GM23248 (cell line): ENCODE measurements around the gene CSRNP2. TPM values are rescaled to one million over a fixed set of nuclear protein-coding genes. Genes with fewer than 3 reads are reported as not detected.

ENCODE experiments used
- DNase-seq: peaks from one replicate; pipeline ENCODE4 v3.0.0-alpha.2; 2015
- H2AFZ ChIP-seq: fragments of 200-600 bp; sonication (generic); 2 replicates; pipeline ENCODE4 v1.6.1; 2016; ENCODE audit warnings: antibody characterized with exemption
- H3F3A ChIP-seq: fragments of 200-600 bp; sonication (generic); 2 replicates; pipeline ENCODE4 v1.6.1; 2016; ENCODE audit warnings: mild to moderate bottlenecking, antibody characterized with exemption, mixed run types; ENCODE audit not compliant: insufficient read depth
- H3K27ac ChIP-seq: fragments of 200-600 bp; sonication (generic); 2 replicates; pipeline ENCODE4 v1.5.1; 2016; ENCODE audit warnings: mild to moderate bottlenecking
- H3K27me3 ChIP-seq: fragments of 200-600 bp; sonication (generic); replicated peaks from 2 replicates; pipeline ENCODE4 v1.6.1; 2016; ENCODE audit warnings: mild to moderate bottlenecking; ENCODE audit not compliant: insufficient read depth
- H3K36me3 ChIP-seq: fragments of 200-600 bp; sonication (generic); 2 replicates; pipeline ENCODE4 v1.6.1; 2016; ENCODE audit warnings: low read depth, mild to moderate bottlenecking
- H3K4me1 ChIP-seq: fragments of 200-600 bp; sonication (generic); 2 replicates; pipeline ENCODE4 v1.6.1; 2016; ENCODE audit warnings: mild to moderate bottlenecking; ENCODE audit not compliant: insufficient read depth
- H3K4me2 ChIP-seq: fragments of 200-600 bp; sonication (generic); one replicate; pipeline ENCODE4 v1.6.1; 2016; ENCODE audit warnings: mild to moderate bottlenecking; ENCODE audit not compliant: unreplicated experiment
- H3K4me3 ChIP-seq: fragments of 200-600 bp; sonication (generic); 2 replicates; pipeline ENCODE4 v1.5.1; 2016; ENCODE audit warnings: mild to moderate bottlenecking
- H3K79me2 ChIP-seq: fragments of 200-600 bp; sonication (generic); 2 replicates; pipeline ENCODE4 v1.6.1; 2016; ENCODE audit warnings: mild to moderate bottlenecking; ENCODE audit not compliant: insufficient read depth
- H3K9ac ChIP-seq: fragments of 200-600 bp; sonication (generic); 2 replicates; pipeline ENCODE4 v1.6.1; 2016; ENCODE audit warnings: mild to moderate bottlenecking
- H3K9me2 ChIP-seq: fragments of 200-600 bp; sonication (generic); 2 replicates; pipeline ENCODE4 v1.6.1; 2016; ENCODE audit warnings: mixed run types, mild to moderate bottlenecking, moderate library complexity; ENCODE audit not compliant: insufficient read depth
- H3K9me3 ChIP-seq: fragments of 200-600 bp; sonication (generic); one replicate; pipeline ENCODE4 v1.6.1; 2017; ENCODE audit warnings: low read depth
- H4K20me1 ChIP-seq: fragments of 200-600 bp; sonication (generic); 2 replicates; pipeline ENCODE4 v1.6.0; 2016; ENCODE audit not compliant: insufficient read depth
- EZH2 ChIP-seq: fragments of 200-600 bp; sonication (generic); IDR thresholded peaks from 2 replicates; pipeline ENCODE4 v1.6.1; 2018; ENCODE audit warnings: antibody characterized with exemption, mild to moderate bottlenecking; ENCODE audit not compliant: insufficient read depth, poor library complexity, severe bottlenecking
- EZH2phosphoT487 ChIP-seq: fragments of 200-600 bp; sonication (generic); IDR thresholded peaks from 2 replicates; pipeline ENCODE4 v1.6.1; 2018; ENCODE audit warnings: antibody characterized with exemption, moderate library complexity, mild to moderate bottlenecking, low read depth; ENCODE audit not compliant: insufficient read depth
- WGBS, 2 experiments: methylation state at CpG; one replicate each; pipeline ENCODE4 v1.1.6; 2015 to 2017; ENCODE audit warnings: low lambda C conversion rate in 2 of 2, low coverage in 1 of 2; ENCODE audit errors: missing lambda C conversion rate in 2 of 2; 5-methylcytosine and 5-hydroxymethylcytosine counted together
- in situ Hi-C: fragments of 300-500 bp; cut with MboI; formaldehyde crosslinking; loops from 2 replicates; pipeline ENCODE4 v1.15.0; 2020
- polyA plus RNA-seq: library from polyadenylated mRNA; unstranded; fragments of >200 nt; fragmentation: Nextera tagmentation; extraction: Ambion mirVana; gene quantifications from 2 replicates; pipeline ENCODE4 v1.2.1, GENCODE V29; 2016
- total RNA-seq: library from RNA; depleted of rRNA; stranded (reverse); fragments of >200 nt; shearing (Covaris generic); gene quantifications from 2 replicates; pipeline ENCODE4 v1.2.3, GENCODE V29; 2014

CSRNP2 gene
- total and polyA plus RNA-seq, 2 experiments from 2014 or later = 15.1 to 22.0 TPM

GRCh38 chr12:51076236-51076930 lies 7.0 kb downstream of the CSRNP2 start:
- no peak overlapping the region for H3K4me3 ChIP-seq
- TF ChIP-seq EZH2phosphoT487 = no peak
- no peak for TF ChIP-seq EZH2
- H3K4me2 ChIP-seq = no peak overlapping the region
- no peaks in the 10 kb centered on the region for H3K27me3 ChIP-seq
- no peak overlapping the region for H3K27ac ChIP-seq
- H3K36me3 ChIP-seq = peaks cover 19% of the 10 kb centered on the region; the same call in 1 of the 2 replicates
- peaks cover 87% of the 10 kb centered on the region for H3K79me2 ChIP-seq
- no peaks in the 10 kb centered on the region for H3K9me2 ChIP-seq
- no peaks in the 10 kb centered on the region for H3K9me3 ChIP-seq
- no peak overlapping the region for H3K9ac ChIP-seq
- H2AFZ ChIP-seq = no peak overlapping the region
- peaks cover 8% of the 10 kb centered on the region for H3K4me1 ChIP-seq
- peaks cover 10% of the 10 kb centered on the region for H3F3A ChIP-seq
- 79 to 85% methylated on average over 10 of the region's 10 CpGs for WGBS, 2 experiments
- peaks cover 2% of the 10 kb centered on the region; the same call in 1 of the 2 replicates for H4K20me1 ChIP-seq
- in situ Hi-C loops = no loop called here
- no peak for DNase-seq

GRCh38 chr12:51075390-51075789 lies 8.0 kb downstream of the CSRNP2 start:
- Histone ChIP-seq H3K9me2 (no peaks in the 10 kb centered on the region), H3K4me2 (no peak overlapping the region), H3K27ac (no peak overlapping the region), H2AFZ (no peak overlapping the region), H3K27me3 (no peaks in the 10 kb centered on the region), H3K9ac (no peak overlapping the region), H3K4me1 (peaks cover 6% of the 10 kb centered on the region; the same call in 1 of the 2 replicates), H3F3A (peaks cover 10% of the 10 kb centered on the region), H3K4me3 (no peak overlapping the region), H3K36me3 (peaks cover 26% of the 10 kb centered on the region; the same call in 1 of the 2 replicates), H4K20me1 (no peaks in the 10 kb centered on the region; the same call in 1 of the 2 replicates), H3K79me2 (peaks cover 77% of the 10 kb centered on the region), H3K9me3 (no peaks in the 10 kb centered on the region)
- in situ Hi-C loops = no loop called here
- TF ChIP-seq EZH2 (no peak), EZH2phosphoT487 (no peak)
- DNase-seq = no peak
- WGBS, 2 experiments = 94 to 96% methylated on average over 5 of the region's 5 CpGs

- peaks cover 58% of the 10 kb centered on the region for H3K36me3 ChIP-seq
- H3K27ac ChIP-seq = no peak overlapping the region
- H3F3A ChIP-seq = no peaks in the 10 kb centered on the region
- H3K4me2 ChIP-seq = no peak overlapping the region
- H3K4me3 ChIP-seq = no peak overlapping the region
- 98 to 100% methylated on average over 2 of the region's 2 CpGs for WGBS, 2 experiments
- no peak for DNase-seq
- H3K27me3 ChIP-seq = no peaks in the 10 kb centered on the region
- TF ChIP-seq EZH2phosphoT487 (no peak), EZH2 (no peak)
- no peaks in the 10 kb centered on the region for H3K4me1 ChIP-seq
- H3K9me2 ChIP-seq = no peaks in the 10 kb centered on the region
- no peak overlapping the region for H2AFZ ChIP-seq
- peaks cover 48% of the 10 kb centered on the region for H3K79me2 ChIP-seq
- no peak overlapping the region for H3K9ac ChIP-seq
- in situ Hi-C loops = no loop called here
- H4K20me1 ChIP-seq = no peaks in the 10 kb centered on the region; the same call in 1 of the 2 replicates
- H3K9me3 ChIP-seq = no peaks in the 10 kb centered on the region
These were observed 11.7 kb downstream of the CSRNP2 start for GRCh38 chr12:51071663-51072062.

- H3K9ac ChIP-seq = no peak overlapping the region
- no peak overlapping the region for H3K27ac ChIP-seq
- no peaks in the 10 kb centered on the region for H3K4me1 ChIP-seq
- 83 to 86% methylated on average over 3 of the region's 3 CpGs for WGBS, 2 experiments
- H3K4me3 ChIP-seq = no peak overlapping the region
- in situ Hi-C loops = no loop called here
- H3F3A ChIP-seq = peaks cover 5% of the 10 kb centered on the region
- no peaks in the 10 kb centered on the region for H3K9me3 ChIP-seq
- H3K36me3 ChIP-seq = peaks cover 67% of the 10 kb centered on the region
- no peaks in the 10 kb centered on the region for H3K9me2 ChIP-seq
- no peak for DNase-seq
- H3K4me2 ChIP-seq = no peak overlapping the region
- H2AFZ ChIP-seq = no peak overlapping the region
- H3K27me3 ChIP-seq = no peaks in the 10 kb centered on the region
- peaks cover 32% of the 10 kb centered on the region for H3K79me2 ChIP-seq
- no peaks in the 10 kb centered on the region for H4K20me1 ChIP-seq
- TF ChIP-seq EZH2phosphoT487 (no peak), EZH2 (no peak)
These were observed 13.4 kb downstream of the CSRNP2 start for GRCh38 chr12:51070004-51070403.
